ENCODE measurements around the gene CTNNAL1.

DNA sequence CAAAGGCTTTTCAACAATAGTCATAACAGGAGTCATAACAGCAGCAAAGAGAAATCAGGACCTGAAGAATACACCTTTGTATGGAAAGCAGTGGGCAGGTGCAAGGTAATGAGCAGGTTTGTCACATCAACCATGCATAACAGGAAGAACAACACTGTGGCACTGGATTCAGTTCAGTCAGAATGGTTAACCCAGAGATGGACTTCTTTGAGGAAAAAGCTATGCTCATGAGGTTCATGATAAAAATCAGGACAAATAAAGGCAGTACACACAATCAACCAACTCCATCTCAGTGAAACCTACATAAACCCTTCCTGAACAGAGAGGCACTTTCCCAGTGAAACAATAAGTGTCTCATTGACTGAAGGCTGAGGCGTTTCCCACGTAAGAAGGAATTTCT lies 52.1 kb downstream of the CTNNAL1 start:
- TF ChIP-seq CTCF (IDR thresholded peaks at IDR 0.05; ENCODE audit: low read length) (no peak), EZH2 (IDR thresholded peaks at IDR 0.05; ENCODE audit: borderline replicate concordance, low read length) (no peak)

All from OCI-LY1 (cell line).